ENCODE measurements around the gene KCNIP1. TPM values are rescaled to one million over a fixed set of nuclear protein-coding genes. Genes with fewer than 3 reads are reported as not detected.
A peak's percentile ranks its signal among the peaks of the same experiment; 100 is the strongest.

The KCNIP1 gene
- total RNA-seq, 1 experiment from 2014 or later: 0.27 TPM

- DNase-seq (ENCODE audit: low read depth): no peak
Measured at GRCh38 chr5:170628691-170629565, 125.1 kb downstream of the KCNIP1 start.

GRCh38 chr5:170629566-170630175 lies 125.9 kb downstream of the KCNIP1 start:
- DNase-seq (ENCODE audit: low read depth): no peak

GRCh38 chr5:170630226-170630625 lies 126.4 kb downstream of the KCNIP1 start:
- no peak for DNase-seq (ENCODE audit: low read depth)

GRCh38 chr5:170630711-170631141 lies 126.9 kb downstream of the KCNIP1 start:
- DNase-seq (ENCODE audit: low read depth): no peak

- peak; percentile 58 for DNase-seq (ENCODE audit: low read depth)
Measured at GRCh38 chr5:170631466-170632195, 127.8 kb downstream of the KCNIP1 start.

GRCh38 chr5:170632266-170632984 lies 128.6 kb downstream of the KCNIP1 start:
- DNase-seq (ENCODE audit: low read depth): peak; percentile 30

GRCh38 chr5:170632985-170633234 lies 129.1 kb downstream of the KCNIP1 start:
- DNase-seq (ENCODE audit: low read depth): no peak

- peak; percentile 86 for DNase-seq (ENCODE audit: low read depth)
Measured at GRCh38 chr5:170633235-170634081, 129.6 kb downstream of the KCNIP1 start.

GRCh38 chr5:170634256-170634990 lies 130.6 kb downstream of the KCNIP1 start:
- no peak for DNase-seq (ENCODE audit: low read depth)

- no peak for DNase-seq (ENCODE audit: low read depth)
Measured at GRCh38 chr5:170635706-170636105, 131.9 kb downstream of the KCNIP1 start.

GRCh38 chr5:170636206-170636605 lies 132.4 kb downstream of the KCNIP1 start:
- DNase-seq (ENCODE audit: low read depth): no peak

GRCh38 chr5:170636801-170637477 lies 133.1 kb downstream of the KCNIP1 start:
- no peak for DNase-seq (ENCODE audit: low read depth)

GRCh38 chr5:170638051-170638450 lies 134.2 kb downstream of the KCNIP1 start:
- DNase-seq (ENCODE audit: low read depth): no peak

GRCh38 chr5:170638454-170639220 lies 134.8 kb downstream of the KCNIP1 start:
- peak; percentile 48 for DNase-seq (ENCODE audit: low read depth)

- DNase-seq (ENCODE audit: low read depth): no peak
Measured at GRCh38 chr5:170639221-170639925, 135.6 kb downstream of the KCNIP1 start.

GRCh38 chr5:170640731-170641588 lies 137.1 kb downstream of the KCNIP1 start:
- no peak for DNase-seq (ENCODE audit: low read depth)

- DNase-seq (ENCODE audit: low read depth): no peak
Measured at GRCh38 chr5:170641589-170642031, 137.8 kb downstream of the KCNIP1 start.
